K562 (cell line): ENCODE data around the gene BCAS3. TPM values are rescaled to one million over a fixed set of nuclear protein-coding genes. Genes with fewer than 3 reads are reported as not detected.

Source experiments
- ATF2 ChIP-seq: sonication (generic); formaldehyde crosslinking; IDR thresholded peaks from 2 replicates; pipeline ENCODE4 v1.8.1; 2022; ENCODE audit warnings: missing genetic modification reagents
- CAMTA2 ChIP-seq: fragments of 250-450 bp; sonication (Bioruptor Pico); conservative IDR thresholded peaks from 2 replicates; pipeline ENCODE4 v1.5.1; 2022
- GABPA ChIP-seq: fragments of 200-800 bp; sonication (Bioruptor generic); conservative IDR thresholded peaks from 2 replicates; pipeline ENCODE4 v1.6.1; 2016; ENCODE audit warnings: low read depth, missing genetic modification characterization, missing compliant biosample characterization
- ID3 ChIP-seq, 2 experiments: fragments of 250-450 bp in 1 of 2; fragments of 450-650 bp in 1 of 2; sonication (Bioruptor Pico) in 1 of 2; IDR thresholded peaks; 2 replicates each; pipeline versions ENCODE4 v1.6.1 to v1.8.0; 2016 to 2021; ENCODE audit warnings: mild to moderate bottlenecking in 2 of 2, moderate library complexity in 2 of 2, missing compliant biosample characterization in 1 of 2, missing genetic modification characterization in 1 of 2
- LARP7 ChIP-seq: fragments of 450-650 bp; IDR thresholded peaks from 2 replicates; pipeline ENCODE4 v1.6.1; 2016
- POLR2H ChIP-seq: IDR thresholded peaks from 2 replicates; pipeline ENCODE4 v1.6.1; 2016; ENCODE audit warnings: missing genetic modification characterization, low read depth, mild to moderate bottlenecking, control low read depth, missing compliant biosample characterization, moderate library complexity
- SMAD2 ChIP-seq: fragments of 150-350 bp; IDR thresholded peaks from 2 replicates; pipeline ENCODE4 v1.6.1; 2014; ENCODE audit warnings: low read depth, mild to moderate bottlenecking, low read length
- TAF9B ChIP-seq: fragments of 450-650 bp; IDR thresholded peaks from 2 replicates; pipeline ENCODE4 v1.6.1; 2018; ENCODE audit warnings: mild to moderate bottlenecking; ENCODE audit not compliant: partially characterized antibody
- TCFL5 ChIP-seq: fragments of 250-450 bp; sonication (Bioruptor Pico); conservative IDR thresholded peaks from 2 replicates; pipeline ENCODE4 v1.6.1; 2021; ENCODE audit warnings: mild to moderate bottlenecking, moderate library complexity, matching md5 sums
- TRIM25 ChIP-seq: fragments of 450-650 bp; IDR thresholded peaks from 2 replicates; pipeline ENCODE4 v1.7.0; 2016; ENCODE audit warnings: borderline replicate concordance
- UBTF ChIP-seq, 2 experiments: IDR thresholded peaks; 2 replicates each; pipeline ENCODE4 v1.6.1; 2012; ENCODE audit warnings: improper control_type of control experiment in 2 of 2, low read depth in 2 of 2, low read length in 2 of 2, borderline replicate concordance in 1 of 2
- ZBTB5 ChIP-seq: fragments of 450-650 bp; IDR thresholded peaks from 2 replicates; pipeline ENCODE4 v1.6.1; 2017; ENCODE audit warnings: antibody characterized with exemption
- ZBTB7A ChIP-seq: IDR thresholded peaks from 2 replicates; pipeline ENCODE4 v1.6.1; 2011; ENCODE audit warnings: low read depth, mild to moderate bottlenecking, low read length, moderate library complexity, borderline replicate concordance; ENCODE audit not compliant: control insufficient read depth
- ZNF253 ChIP-seq: fragments of 250-450 bp; sonication (Bioruptor Pico); conservative IDR thresholded peaks from 2 replicates; pipeline ENCODE4 v1.6.1; 2021; ENCODE audit warnings: mild to moderate bottlenecking
- ZNF282 ChIP-seq: sonication (generic); formaldehyde crosslinking; IDR thresholded peaks from 2 replicates; pipeline ENCODE4 v1.8.1; 2023; ENCODE audit warnings: missing genetic modification reagents
- ZNF408 ChIP-seq: fragments of 250-450 bp; sonication (Bioruptor Pico); IDR thresholded peaks from 2 replicates; pipeline ENCODE4 v1.4.0; 2020; ENCODE audit warnings: low read depth, mild to moderate bottlenecking, moderate library complexity
- ZNF668 ChIP-seq: fragments of 250-450 bp; sonication (Bioruptor Pico); IDR thresholded peaks from 2 replicates; pipeline ENCODE4 v1.8.0; 2022; ENCODE audit warnings: mild to moderate bottlenecking, inconsistent platforms
- ZNF77 ChIP-seq: fragments of 250-450 bp; sonication (Bioruptor Pico); IDR thresholded peaks from 2 replicates; pipeline ENCODE4 v1.5.0; 2020
- polyA plus RNA-seq, 8 experiments: library from polyadenylated mRNA; depleted of rRNA in 4 of 8; stranded (reverse) in 5 of 8; unstranded in 3 of 8; fragments of >200 nt; fragmentation: Nextera tagmentation in 2 of 8; fragmentation: Illumina TruSeq in 1 of 8; extraction: Ambion mirVana in 2 of 8; extraction: Trizol in 1 of 8; gene quantifications; 2 replicates each; pipeline versions ENCODE4 v1.2.1 to v1.2.3, GENCODE V29; 2011 to 2014; ENCODE audit warnings: inconsistent platforms in 1 of 8, missing spikeins in 1 of 8
- total RNA-seq, 7 experiments: library from RNA; depleted of rRNA in 6 of 7; stranded (reverse); fragments of >200 nt in 6 of 7; fragmentation: Illumina TruSeq in 2 of 7; extraction: Trizol in 2 of 7; gene quantifications; 2 replicates each; pipeline versions ENCODE4 v1.2.1 to v1.2.3, GENCODE V29; 2011 to 2021; ENCODE audit warnings: low replicate concordance in 1 of 7

Gene BCAS3
- total and polyA plus RNA-seq, 9 of the 15 experiments (the other 6 are each of a cell fraction or from before 2014, with no cell fraction given) = 1.9 to 5.5 (median 3.5) TPM

GRCh38 chr17:61175298-61176142, 497.9 kb downstream of the BCAS3 start (continued):
- TF ChIP-seq ZBTB5 = no peak
- TF ChIP-seq ZNF77 (CRISPR knock-in tag) = no peak
- TF ChIP-seq TRIM25 = no peak
- no peak for TF ChIP-seq ZNF408
- peak; percentile 33 for TF ChIP-seq TAF9B
- no peak for TF ChIP-seq SMAD2
- TF ChIP-seq ZNF282 (CRISPR knock-in tag) = no peak
- no peak for TF ChIP-seq ZNF668
- no peak for TF ChIP-seq LARP7
- no peak for TF ChIP-seq ZBTB7A
- no peak for TF ChIP-seq ID3 (CRISPR knock-in tag; IDR thresholded peaks at IDR 0.05)
- TF ChIP-seq ID3 (tag; IDR thresholded peaks at IDR 0.05) = no peak
- TF ChIP-seq GABPA (tag) = no peak; the same call in 1 of the 2 replicates
- TF ChIP-seq CAMTA2 (CRISPR knock-in tag) = no peak
- no peak for TF ChIP-seq POLR2H (tag)
- no peak for TF ChIP-seq ATF2
- TF ChIP-seq ZNF253 (CRISPR knock-in tag) = no peak
- no peak; the same call in 1 of the 2 replicates for TF ChIP-seq TCFL5 (CRISPR knock-in tag)
- no peak for TF ChIP-seq UBTF (IDR thresholded peaks at IDR 0.05; ENCODE audit: borderline replicate concordance in 1 of 2, low read depth in 2 of 2, low read length in 2 of 2)
